ENCODE measurements around the gene ZFP3. TPM values are rescaled to one million over a fixed set of nuclear protein-coding genes. Genes with fewer than 3 reads are reported as not detected.
"Not testable (repeated sequence)": the region's sequence is repeated elsewhere in the genome, so short reads cannot be mapped to it uniquely, and the experiment has no call there.

ZFP3 gene
- total and polyA plus RNA-seq, 12 donors = 3.1 to 14.6 (median 11.7) TPM

- Histone ChIP-seq H3K9me3 (peaks cover 0 to 8% (median 0%) of the 10 kb centered on the region in 11 donors), H3K4me1 (peaks cover 0 to 18% (median 9%) of the 10 kb centered on the region in 9 donors), H3K4me3 (no peak overlapping the region), H3K27me3 (peaks cover 0 to 73% (median 45%) of the 10 kb centered on the region in 7 donors), H3K27ac (no peak overlapping the region), H3K36me3 (peaks cover 0 to 17% (median 0%) of the 10 kb centered on the region in 9 donors)
- no peak for DNase-seq
- WGBS, 2 donors = 79 to 82% methylated on average over 7 of the region's 7 CpGs
- ATAC-seq = no peak
- TF ChIP-seq CTCF (IDR thresholded peaks at IDR 0.05) = no peak
- intact Hi-C loops (cut with DNase I) = no loop called here
These were observed 41.8 kb downstream of the ZFP3 start for GRCh38 chr17:5120036-5120435.

GRCh38 chr17:5120436-5121185 is 42.3 kb downstream of the ZFP3 start:
- H3K4me3 ChIP-seq; DNase-seq; H3K9me3 ChIP-seq; intact Hi-C loops (cut with DNase I); H3K27ac ChIP-seq; ATAC-seq: not testable (repeated sequence)
- Histone ChIP-seq H3K4me1 (peaks cover 0 to 18% (median 9%) of the 10 kb centered on the region in 9 donors), H3K36me3 (peaks cover 0 to 17% (median 0%) of the 10 kb centered on the region in 9 donors), H3K27me3 (peaks cover 0 to 67% (median 40%) of the 10 kb centered on the region in 7 donors)
- WGBS, 2 donors = 89 to 92% methylated on average over 6 of the region's 6 CpGs

GRCh38 chr17:5121186-5121841 is 43.0 kb downstream of the ZFP3 start:
- peaks cover 0 to 17% (median 0%) of the 10 kb centered on the region in 9 donors for H3K36me3 ChIP-seq
- WGBS, 2 donors = 92% methylated on average over 16 of the region's 16 CpGs
- no peak overlapping the region for H3K4me3 ChIP-seq
- H3K9me3 ChIP-seq = peaks cover 0 to 8% (median 0%) of the 10 kb centered on the region in 11 donors
- H3K27me3 ChIP-seq = peaks cover 0 to 60% (median 33%) of the 10 kb centered on the region in 7 donors
- H3K4me1 ChIP-seq = peaks cover 0 to 18% (median 9%) of the 10 kb centered on the region in 9 donors
- H3K27ac ChIP-seq = no peak overlapping the region
- intact Hi-C loops (cut with DNase I) = no loop called here
- ATAC-seq (no peak), DNase-seq (no peak)
- TF ChIP-seq CTCF (IDR thresholded peaks at IDR 0.05) = no peak

GRCh38 chr17:5122056-5122455 is 43.8 kb downstream of the ZFP3 start:
- intact Hi-C loops (cut with DNase I); ATAC-seq; H3K9me3 ChIP-seq; DNase-seq: not testable (repeated sequence)
- peaks cover 0 to 54% (median 26%) of the 10 kb centered on the region in 7 donors for H3K27me3 ChIP-seq
- H3K4me1 ChIP-seq = peaks cover 0 to 12% (median 9%) of the 10 kb centered on the region in 9 donors
- peaks cover 0 to 17% (median 0%) of the 10 kb centered on the region in 9 donors for H3K36me3 ChIP-seq
- H3K27ac ChIP-seq = peak overlapping the region in 1 of 10 donors; percentile 44
- H3K4me3 ChIP-seq = peak overlapping the region in 7 of 10 donors; percentile 45 to 56 (median 52)
- 74 to 76% methylated on average over 7 of the region's 7 CpGs for WGBS, 2 donors

- intact Hi-C loops (cut with DNase I) = no loop called here
- H3K4me1 ChIP-seq = peaks cover 0 to 11% (median 9%) of the 10 kb centered on the region in 9 donors
- H3K27me3 ChIP-seq = peaks cover 0 to 54% (median 21%) of the 10 kb centered on the region in 7 donors
- peak overlapping the region in 2 of 10 donors; percentile 39 to 44 for H3K27ac ChIP-seq
- peaks cover 0 to 17% (median 0%) of the 10 kb centered on the region in 9 donors for H3K36me3 ChIP-seq
- peak; percentile 46 to 79 (median 62) for ATAC-seq
- peak overlapping the region in 9 of 10 donors; percentile 28 to 56 (median 52) for H3K4me3 ChIP-seq
- WGBS, 2 donors = 1 to 3% methylated on average over 72 to 75 of the region's 75 CpGs
- TF ChIP-seq CTCF (IDR thresholded peaks at IDR 0.05) = no peak
- DNase-seq = no peak
- peaks cover 0 to 8% (median 0%) of the 10 kb centered on the region in 11 donors for H3K9me3 ChIP-seq
These were observed 44.5 kb downstream of the ZFP3 start for GRCh38 chr17:5122586-5123342.
